Heart left ventricle (tissue), 13 donors: ENCODE results near the gene STUB1.

Experiments used
- POLR2A ChIP-seq, 2 donors: fragments of 450-650 bp; IDR thresholded peaks; one replicate each; pipeline ENCODE4 v1.6.1; 2017; ENCODE audit warnings: antibody characterized with exemption in 2 of 2, mild to moderate bottlenecking in 2 of 2, moderate library complexity in 2 of 2
- TF ChIP-seq, protein P1 (sequence below), 12 donors: fragments of 200-600 bp; sonication (generic) in 4 of 12; IDR thresholded peaks; one replicate each; pipeline versions ENCODE4 v1.5.0 to v1.8.0; 2018 to 2022; ENCODE audit warnings: antibody characterized with exemption in 12 of 12, mild to moderate bottlenecking in 5 of 12
- donor health status: ischemic (EF 13 %, LVEDD 7.1; RV severe dilation, severe dysfunction).
- donor health status: DM: no; HTN: yes; CAD: no.
- donor health status: DM: no; HTN: no; CAD: no.
- donor health status: ischemic (EF 25% LVEDD 6.9; RV normal size, moderate dysfunction).
- donor health status: ischemic (EF 25% LVEDD 5.7; RV mildly dilated, moderate dysfunction).
- donor health status: ischemic (EF 35%, LVEDD 5.7; RV mildly dilated, moderate dysfunction).
- donor health status: nonischemic (EF 11% LVEDD 7.7; RV severe dilation, severe dysfunction).
- donor health status: DM: yes; HTN: yes; CAD: no.
- donor health status: PGD.
- donor health status: ischemic (EF 29% LVEDD 5.4; RV normal size, mild dysfunction).
- donor health status: nonischemic (EF 23%, LVEDD 6.1; RV moderate dilation, normal function).

DNA sequence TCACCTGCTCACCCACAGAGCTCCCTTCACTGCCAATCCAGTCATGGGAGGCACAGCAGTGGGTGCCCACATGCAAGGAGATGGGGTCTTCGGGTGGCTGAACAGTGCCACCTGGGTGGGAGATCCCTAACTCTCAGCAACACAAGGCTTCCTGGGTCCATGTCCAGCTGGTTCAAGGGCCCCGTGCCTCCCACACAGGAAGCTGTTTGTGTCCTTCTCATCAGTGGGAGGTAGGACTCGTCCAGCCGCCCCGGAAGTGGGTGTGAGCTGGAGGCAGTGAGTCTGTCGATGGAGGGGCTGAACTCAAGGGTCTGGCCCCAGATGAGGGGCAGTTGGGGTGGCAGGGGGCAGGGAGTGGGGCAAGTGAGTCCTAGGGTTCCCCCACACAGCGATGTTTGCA is 23.8 kb downstream of the STUB1 start:
- TF ChIP-seq, protein P1, sequence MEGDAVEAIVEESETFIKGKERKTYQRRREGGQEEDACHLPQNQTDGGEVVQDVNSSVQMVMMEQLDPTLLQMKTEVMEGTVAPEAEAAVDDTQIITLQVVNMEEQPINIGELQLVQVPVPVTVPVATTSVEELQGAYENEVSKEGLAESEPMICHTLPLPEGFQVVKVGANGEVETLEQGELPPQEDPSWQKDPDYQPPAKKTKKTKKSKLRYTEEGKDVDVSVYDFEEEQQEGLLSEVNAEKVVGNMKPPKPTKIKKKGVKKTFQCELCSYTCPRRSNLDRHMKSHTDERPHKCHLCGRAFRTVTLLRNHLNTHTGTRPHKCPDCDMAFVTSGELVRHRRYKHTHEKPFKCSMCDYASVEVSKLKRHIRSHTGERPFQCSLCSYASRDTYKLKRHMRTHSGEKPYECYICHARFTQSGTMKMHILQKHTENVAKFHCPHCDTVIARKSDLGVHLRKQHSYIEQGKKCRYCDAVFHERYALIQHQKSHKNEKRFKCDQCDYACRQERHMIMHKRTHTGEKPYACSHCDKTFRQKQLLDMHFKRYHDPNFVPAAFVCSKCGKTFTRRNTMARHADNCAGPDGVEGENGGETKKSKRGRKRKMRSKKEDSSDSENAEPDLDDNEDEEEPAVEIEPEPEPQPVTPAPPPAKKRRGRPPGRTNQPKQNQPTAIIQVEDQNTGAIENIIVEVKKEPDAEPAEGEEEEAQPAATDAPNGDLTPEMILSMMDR (IDR thresholded peaks at IDR 0.05): no peak
- no peak for TF ChIP-seq POLR2A (IDR thresholded peaks at IDR 0.05)
